ENCODE results near the gene GRAMD1A. TPM values are rescaled to one million over a fixed set of nuclear protein-coding genes. Genes with fewer than 3 reads are reported as not detected.
A peak's percentile ranks its signal among the peaks of the same experiment; 100 is the strongest.
"Not testable (repeated sequence)": the region's sequence is repeated elsewhere in the genome, so short reads cannot be mapped to it uniquely, and the experiment has no call there.

The GRAMD1A gene
- total RNA-seq, 1 donor from 2014 or later, result 61.9 TPM

- DNase-seq (ENCODE audit: extremely low spot score in 2 of 2), result no peak
- Histone ChIP-seq H3K27ac (no peak overlapping the region), H3K27me3 (no peaks in the 10 kb centered on the region), H3K36me3 (peaks cover 0 to 13% of the 10 kb centered on the region in 2 donors), H3K4me3 (peak overlapping the region; percentile 64 to 87), H3K4me1 (peaks cover 24% of the 10 kb centered on the region), H3K9me3 (peaks cover 13% of the 10 kb centered on the region)
- intact Hi-C loops (cut with DNase I), result no loop called here
- TF ChIP-seq CTCF (IDR thresholded peaks at IDR 0.05) (no peak), POLR2AphosphoS5 (IDR thresholded peaks at IDR 0.05; ENCODE audit: insufficient read depth in 1 of 2, low read depth in 1 of 2) (no peak), POLR2A (IDR thresholded peaks at IDR 0.05) (no peak)
Measured at GRCh38 chr19:34964598-34964997, 35.5 kb upstream of the GRAMD1A start.

- H3K36me3 ChIP-seq; H3K9me3 ChIP-seq; H3K27ac ChIP-seq; H3K4me3 ChIP-seq; DNase-seq (ENCODE audit: extremely low spot score in 2 of 2); intact Hi-C loops (cut with DNase I); H3K27me3 ChIP-seq: not testable (repeated sequence)
- peaks cover 24% of the 10 kb centered on the region for H3K4me1 ChIP-seq
Measured at GRCh38 chr19:34965505-34965904, 34.6 kb upstream of the GRAMD1A start.

GRCh38 chr19:34967551-34967950, 32.6 kb upstream of the GRAMD1A start:
- Histone ChIP-seq H3K4me3 (no peak overlapping the region), H3K9me3 (no peaks in the 10 kb centered on the region), H3K27ac (no peak overlapping the region), H3K27me3 (no peaks in the 10 kb centered on the region), H3K4me1 (peaks cover 12% of the 10 kb centered on the region), H3K36me3 (no peaks in the 10 kb centered on the region)
- TF ChIP-seq POLR2AphosphoS5 (IDR thresholded peaks at IDR 0.05; ENCODE audit: insufficient read depth in 1 of 2, low read depth in 1 of 2) (no peak), CTCF (IDR thresholded peaks at IDR 0.05) (no peak), POLR2A (IDR thresholded peaks at IDR 0.05) (no peak)
- intact Hi-C loops (cut with DNase I), result no loop called here
- no peak for DNase-seq (ENCODE audit: extremely low spot score in 2 of 2)

- no peaks in the 10 kb centered on the region for H3K9me3 ChIP-seq
- DNase-seq (ENCODE audit: extremely low spot score in 2 of 2), result no peak
- no peaks in the 10 kb centered on the region for H3K36me3 ChIP-seq
- TF ChIP-seq POLR2AphosphoS5 (IDR thresholded peaks at IDR 0.05; ENCODE audit: insufficient read depth in 1 of 2, low read depth in 1 of 2) (no peak), POLR2A (IDR thresholded peaks at IDR 0.05) (no peak), CTCF (IDR thresholded peaks at IDR 0.05) (no peak)
- intact Hi-C loops (cut with DNase I), result no loop called here
- no peaks in the 10 kb centered on the region for H3K27me3 ChIP-seq
- no peak overlapping the region for H3K27ac ChIP-seq
- H3K4me3 ChIP-seq, result no peak overlapping the region
- no peaks in the 10 kb centered on the region for H3K4me1 ChIP-seq
Measured at GRCh38 chr19:34969721-34970120, 30.4 kb upstream of the GRAMD1A start.

- H3K36me3 ChIP-seq; H3K4me3 ChIP-seq; intact Hi-C loops (cut with DNase I); DNase-seq (ENCODE audit: extremely low spot score in 2 of 2); H3K4me1 ChIP-seq; H3K9me3 ChIP-seq; H3K27ac ChIP-seq; H3K27me3 ChIP-seq: not testable (repeated sequence)
Measured at GRCh38 chr19:34970185-34970780, 29.8 kb upstream of the GRAMD1A start.

GRCh38 chr19:34972163-34972705, 27.9 kb upstream of the GRAMD1A start:
- H3K9me3 ChIP-seq, result no peaks in the 10 kb centered on the region
- H3K27me3 ChIP-seq, result no peaks in the 10 kb centered on the region
- no peak overlapping the region for H3K27ac ChIP-seq
- H3K36me3 ChIP-seq, result no peaks in the 10 kb centered on the region
- intact Hi-C loops (cut with DNase I), result loop anchor here (2.0 kb wide), 1 partner anchor 41 kb away; no protein-coding TSS in a partner anchor
- no peak overlapping the region for H3K4me3 ChIP-seq
- DNase-seq (ENCODE audit: extremely low spot score in 2 of 2), result no peak
- no peak for TF ChIP-seq POLR2AphosphoS5 (IDR thresholded peaks at IDR 0.05; ENCODE audit: insufficient read depth in 1 of 2, low read depth in 1 of 2)
- TF ChIP-seq CTCF (IDR thresholded peaks at IDR 0.05), result no peak
- TF ChIP-seq POLR2A (IDR thresholded peaks at IDR 0.05), result no peak
- no peaks in the 10 kb centered on the region for H3K4me1 ChIP-seq

Data from vagina (tissue), 2 donors.